Erythroblast (primary cell): Measurements from ENCODE around the gene PLA2G15.

ENCODE experiments used
- GATA1 ChIP-seq: IDR thresholded peaks from 2 replicates; pipeline ENCODE4 v1.6.1; 2011; ENCODE audit warnings: low read depth, mild to moderate bottlenecking, control low read depth, low read length, moderate library complexity
- POLR2A ChIP-seq: IDR thresholded peaks from 2 replicates; pipeline ENCODE4 v1.6.1; 2011; ENCODE audit warnings: mild to moderate bottlenecking, low read length

DNA sequence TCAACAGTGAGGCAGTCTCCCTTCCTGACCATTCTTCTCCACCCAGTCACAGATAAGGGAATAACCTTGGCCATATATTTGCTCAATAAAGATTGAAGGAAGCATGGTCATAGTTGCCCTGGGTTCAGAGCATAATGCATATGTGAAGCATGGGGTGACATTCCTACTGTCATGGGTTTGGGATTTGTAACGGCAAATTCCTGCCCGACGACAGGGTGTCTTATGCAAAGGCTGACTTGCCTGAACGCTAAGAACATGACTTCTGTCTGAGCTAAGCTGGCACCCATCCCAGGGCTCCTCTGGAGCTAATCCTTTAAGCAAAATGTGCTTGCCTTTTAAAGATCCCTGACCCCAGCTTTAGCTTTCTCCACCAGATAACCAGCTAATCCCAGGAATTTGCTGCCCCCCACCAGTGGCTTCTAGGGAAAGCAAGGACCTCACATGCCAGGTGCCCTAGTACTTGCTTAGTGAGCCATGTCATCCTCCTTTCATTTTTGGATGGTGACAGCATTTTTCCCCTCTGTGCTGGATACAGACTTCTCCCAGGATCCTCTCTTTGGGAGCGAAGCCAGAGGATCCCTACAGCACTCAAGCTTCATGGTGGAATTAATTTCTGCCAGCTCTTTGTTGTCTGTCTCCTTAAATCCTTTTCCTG is 53.9 kb downstream of the PLA2G15 start:
- TF ChIP-seq POLR2A (no peak), GATA1 (no peak)
